HCT116 (cell line): ENCODE results near the gene BMERB1. TPM values are rescaled to one million over a fixed set of nuclear protein-coding genes. Genes with fewer than 3 reads are reported as not detected.

Experiments
- ATAC-seq: fragments of 200-7000 bp; cut with Tn5 transposase; 2 replicates; pipeline ENCODE4 v1.9.1; 2020; ENCODE audit warnings: mild to moderate bottlenecking, moderate library complexity
- BruUV-seq: library from RNA; stranded (reverse); fragments of 400-500 nt; replicated peaks from 2 replicates; lab custom pipeline; 2021; lab: Mats Ljungman, UMichigan
- CTCF ChIA-PET: fragments of 300-600 bp; sonication (Branson Sonifier 250); formaldehyde crosslinking; loops from one replicate; lab custom pipeline; 2021; ENCODE audit warnings: antibody characterized with exemption; lab: Charles Lee
- POLR2A ChIA-PET: fragments of 300-600, 350-600 bp; sonication (Branson Sonifier 250); formaldehyde crosslinking; loops from one replicate; lab custom pipeline; 2021; ENCODE audit warnings: antibody characterized with exemption; lab: Charles Lee
- RAD21 ChIA-PET, 2 experiments: fragments of 300-600 bp; sonication (Branson Sonifier 250); formaldehyde crosslinking; loops; one replicate each; lab custom pipeline; 2023; ENCODE audit warnings: low total read pairs in 2 of 2; ENCODE audit not compliant: uncharacterized antibody in 2 of 2, unreplicated experiment in 2 of 2, low non-redundant PET in 1 of 2; lab: Charles Lee
- DNase-seq: peaks from one replicate; pipeline ENCODE4 v3.0.0-alpha.2; 2010; ENCODE audit warnings: low read depth, low spot score
- H2AFZ ChIP-seq: fragments of 200-600 bp; shearing (Covaris generic), sonication (generic); 2 replicates; pipeline ENCODE4 v1.6.1; 2017; ENCODE audit warnings: low read depth, mixed run types, mixed read lengths, antibody characterized with exemption, low read length; ENCODE audit not compliant: poor library complexity, severe bottlenecking
- H3K27ac ChIP-seq: 2 replicates; pipeline ENCODE4 v1.5.1; 2012; ENCODE audit warnings: low read depth, low read length
- H3K27me3 ChIP-seq: fragments of 200-600 bp; sonication (generic); 2 replicates; pipeline ENCODE4 v1.6.1; 2016; ENCODE audit warnings: mixed run types, low read length, mixed read lengths; ENCODE audit not compliant: insufficient read depth
- H3K36me3 ChIP-seq, 2 experiments: fragments of 200-500 bp in 1 of 2; fragments of 200-600 bp in 1 of 2; sonication (Bioruptor generic) in 1 of 2; sonication (generic) in 1 of 2; 2 replicates each; pipeline versions ENCODE4 v1.5.1 to v1.6.1; 2014 to 2016; ENCODE audit warnings: low read length in 2 of 2, inconsistent platforms in 1 of 2, mixed read lengths in 1 of 2, mixed run types in 1 of 2; ENCODE audit not compliant: insufficient read depth in 2 of 2, control insufficient read depth in 1 of 2
- H3K4me1 ChIP-seq, 2 experiments: fragments of 200-600 bp in 1 of 2; sonication (generic) in 1 of 2; 2 replicates each; pipeline versions ENCODE4 v1.5.1 to v1.6.1; 2012 to 2017; ENCODE audit warnings: low read length in 2 of 2, inconsistent platforms in 1 of 2, mild to moderate bottlenecking in 1 of 2, mixed read lengths in 1 of 2, mixed run types in 1 of 2, moderate library complexity in 1 of 2; ENCODE audit not compliant: insufficient read depth in 2 of 2, control insufficient read depth in 1 of 2
- H3K4me2 ChIP-seq: fragments of 200-600 bp; sonication (generic); 2 replicates; pipeline ENCODE4 v1.6.1; 2017; ENCODE audit warnings: mixed run types, low read length, mixed read lengths
- H3K4me3 ChIP-seq, 2 experiments: fragments of 200-600 bp in 1 of 2; sonication (generic) in 1 of 2; replicated peaks in 1 of 2; 2 replicates each; pipeline ENCODE4 v1.5.1; 2011 to 2016; ENCODE audit warnings: low read length in 2 of 2, control low read depth in 1 of 2, low read depth in 1 of 2, mild to moderate bottlenecking in 1 of 2, mixed read lengths in 1 of 2, mixed run types in 1 of 2
- H3K79me2 ChIP-seq: fragments of 200-600 bp; sonication (generic); 2 replicates; pipeline ENCODE4 v1.6.1; 2017; ENCODE audit warnings: mild to moderate bottlenecking, mixed run types, low read length, moderate library complexity, mixed read lengths; ENCODE audit not compliant: insufficient read depth
- H3K9ac ChIP-seq: fragments of 200-600 bp; sonication (generic); 2 replicates; pipeline ENCODE4 v1.6.1; 2016; ENCODE audit warnings: low read length, mixed read lengths
- H3K9me2 ChIP-seq: fragments of 200-600 bp; sonication (generic), shearing (Covaris generic); 2 replicates; pipeline ENCODE4 v1.6.1; 2017; ENCODE audit warnings: mixed run types, mild to moderate bottlenecking, moderate library complexity; ENCODE audit not compliant: insufficient read depth
- H3K9me3 ChIP-seq, 2 experiments: fragments of 200-500 bp in 1 of 2; fragments of 200-600 bp in 1 of 2; sonication (Bioruptor generic) in 1 of 2; sonication (generic) in 1 of 2; 2 replicates each; pipeline ENCODE4 v1.6.1; 2014 to 2017; ENCODE audit warnings: low read length in 2 of 2, mixed read lengths in 2 of 2, inconsistent platforms in 1 of 2, low read depth in 1 of 2, mild to moderate bottlenecking in 1 of 2, mixed run types in 1 of 2, moderate library complexity in 1 of 2; ENCODE audit not compliant: control insufficient read depth in 1 of 2, insufficient read depth in 1 of 2
- H4K20me1 ChIP-seq: fragments of 200-600 bp; sonication (generic), shearing (Covaris generic); 2 replicates; pipeline ENCODE4 v1.6.1; 2017; ENCODE audit warnings: mixed run types, mild to moderate bottlenecking, moderate library complexity; ENCODE audit not compliant: insufficient read depth
- CBX3 ChIP-seq: IDR thresholded peaks from 2 replicates; pipeline ENCODE4 v1.6.1; 2012; ENCODE audit warnings: low read depth
- CEBPB ChIP-seq: IDR thresholded peaks from 2 replicates; pipeline ENCODE4 v1.6.1; 2012; ENCODE audit warnings: low read depth
- EGR1 ChIP-seq: IDR thresholded peaks from 2 replicates; pipeline ENCODE4 v1.6.1; 2012; ENCODE audit warnings: low read depth
- FOSL1 ChIP-seq: IDR thresholded peaks from 2 replicates; pipeline ENCODE4 v1.6.1; 2012; ENCODE audit warnings: low read depth
- JUND ChIP-seq: IDR thresholded peaks from 2 replicates; pipeline ENCODE4 v1.6.1; 2012
- POLR2AphosphoS5 ChIP-seq: IDR thresholded peaks from 2 replicates; pipeline ENCODE4 v1.6.1; 2011; ENCODE audit warnings: mild to moderate bottlenecking, low read depth, low read length, moderate library complexity
- SP1 ChIP-seq: IDR thresholded peaks from 2 replicates; pipeline ENCODE4 v1.6.1; 2012; ENCODE audit warnings: low read depth
- SRF ChIP-seq: IDR thresholded peaks from 2 replicates; pipeline ENCODE4 v1.6.1; 2012; ENCODE audit warnings: low read depth
- ZFX ChIP-seq: fragments of 450-650 bp; IDR thresholded peaks from 2 replicates; pipeline ENCODE4 v1.6.1; 2017
- intact Hi-C: fragments of 100-400 bp; cut with micrococcal nuclease; formaldehyde crosslinking; loops from 2 replicates; pipeline ENCODE4 v1.10.0; 2022
- total RNA-seq: library from RNA; stranded (reverse); gene quantifications from one replicate; pipeline ENCODE4 v1.2.1, GENCODE V29; 2021; ENCODE audit not compliant: unreplicated experiment
- TF ChIP-seq, protein P1 (sequence below): IDR thresholded peaks from 2 replicates; pipeline ENCODE4 v1.6.1; 2012; ENCODE audit warnings: low read depth
- TF ChIP-seq, protein P2 (sequence below): IDR thresholded peaks from 2 replicates; pipeline ENCODE4 v1.6.1; 2012

Gene BMERB1
- total RNA-seq, 1 experiment from 2014 or later: 43.6 TPM

DNA sequence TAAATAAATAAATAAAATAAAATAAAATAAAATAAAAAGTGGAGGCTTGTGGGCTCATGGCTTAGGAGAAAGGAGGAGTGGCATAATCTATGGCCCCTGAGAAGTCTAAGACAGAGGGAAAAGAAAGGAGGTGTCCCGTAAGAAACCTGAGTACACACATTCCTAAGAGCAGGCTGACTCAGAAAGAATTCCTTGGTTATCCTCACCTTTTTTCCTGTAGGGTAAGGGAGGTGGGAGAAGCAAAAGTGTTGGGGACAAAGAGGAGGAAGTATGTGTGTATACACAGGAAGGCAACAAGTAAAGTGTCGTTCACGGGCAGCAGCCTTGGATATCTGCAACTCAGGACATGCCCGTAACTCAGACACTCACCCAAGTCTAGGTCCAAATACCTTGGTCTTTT lies 179.3 kb downstream of the BMERB1 start:
- Histone ChIP-seq H2AFZ (no peak overlapping the region), H3K9ac (peak overlapping the region; percentile 61), H3K9me3 (no peaks in the 10 kb centered on the region)
- ATAC-seq (peak; percentile 88), DNase-seq (peak; percentile 61)
- POLR2A ChIA-PET: interaction anchor here (1.8 kb wide), 1 partner anchor 29 kb away, joined by 6 read pairs; the partner anchor contains the start of gene MARF1
- TF ChIP-seq FOSL1 (peak; percentile 64), EGR1 (no peak), CBX3 (peak; percentile 14; the same call in 1 of the 2 replicates), SRF (no peak), POLR2AphosphoS5 (peak; percentile 55; the same call in 1 of the 2 replicates), ZFX (no peak), SP1 (peak; percentile 64), JUND (peak; percentile 31; the same call in 1 of the 2 replicates), CEBPB (no peak)
- TF ChIP-seq, protein P1, sequence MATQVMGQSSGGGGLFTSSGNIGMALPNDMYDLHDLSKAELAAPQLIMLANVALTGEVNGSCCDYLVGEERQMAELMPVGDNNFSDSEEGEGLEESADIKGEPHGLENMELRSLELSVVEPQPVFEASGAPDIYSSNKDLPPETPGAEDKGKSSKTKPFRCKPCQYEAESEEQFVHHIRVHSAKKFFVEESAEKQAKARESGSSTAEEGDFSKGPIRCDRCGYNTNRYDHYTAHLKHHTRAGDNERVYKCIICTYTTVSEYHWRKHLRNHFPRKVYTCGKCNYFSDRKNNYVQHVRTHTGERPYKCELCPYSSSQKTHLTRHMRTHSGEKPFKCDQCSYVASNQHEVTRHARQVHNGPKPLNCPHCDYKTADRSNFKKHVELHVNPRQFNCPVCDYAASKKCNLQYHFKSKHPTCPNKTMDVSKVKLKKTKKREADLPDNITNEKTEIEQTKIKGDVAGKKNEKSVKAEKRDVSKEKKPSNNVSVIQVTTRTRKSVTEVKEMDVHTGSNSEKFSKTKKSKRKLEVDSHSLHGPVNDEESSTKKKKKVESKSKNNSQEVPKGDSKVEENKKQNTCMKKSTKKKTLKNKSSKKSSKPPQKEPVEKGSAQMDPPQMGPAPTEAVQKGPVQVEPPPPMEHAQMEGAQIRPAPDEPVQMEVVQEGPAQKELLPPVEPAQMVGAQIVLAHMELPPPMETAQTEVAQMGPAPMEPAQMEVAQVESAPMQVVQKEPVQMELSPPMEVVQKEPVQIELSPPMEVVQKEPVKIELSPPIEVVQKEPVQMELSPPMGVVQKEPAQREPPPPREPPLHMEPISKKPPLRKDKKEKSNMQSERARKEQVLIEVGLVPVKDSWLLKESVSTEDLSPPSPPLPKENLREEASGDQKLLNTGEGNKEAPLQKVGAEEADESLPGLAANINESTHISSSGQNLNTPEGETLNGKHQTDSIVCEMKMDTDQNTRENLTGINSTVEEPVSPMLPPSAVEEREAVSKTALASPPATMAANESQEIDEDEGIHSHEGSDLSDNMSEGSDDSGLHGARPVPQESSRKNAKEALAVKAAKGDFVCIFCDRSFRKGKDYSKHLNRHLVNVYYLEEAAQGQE: no peak
- TF ChIP-seq, protein P2, sequence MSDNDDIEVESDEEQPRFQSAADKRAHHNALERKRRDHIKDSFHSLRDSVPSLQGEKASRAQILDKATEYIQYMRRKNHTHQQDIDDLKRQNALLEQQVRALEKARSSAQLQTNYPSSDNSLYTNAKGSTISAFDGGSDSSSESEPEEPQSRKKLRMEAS: no peak
- TF ChIP-seq, all 23 proteins: peak for 5
- intact Hi-C loops: no loop called here
- Histone ChIP-seq H3K36me3 (peaks cover 17 to 29% of the 10 kb centered on the region in 2 experiments), H3K27me3 (no peaks in the 10 kb centered on the region), H3K9me2 (no peaks in the 10 kb centered on the region), H4K20me1 (no peaks in the 10 kb centered on the region), H3K4me2 (peak overlapping the region; percentile 77), H3K27ac (peak overlapping the region; percentile 80), H3K79me2 (no peaks in the 10 kb centered on the region), H3K4me3 (peak overlapping the region; percentile 28 to 49), H3K4me1 (peaks cover 14 to 37% of the 10 kb centered on the region in 2 experiments)
- ChIA-PET RAD21 (interaction anchor here in 1 of 2 experiments (0.8 kb wide), 1 partner anchor 92 kb away, joined by 3 read pairs; no protein-coding TSS in a partner anchor), CTCF (no interaction called here)
- BruUV-seq: TSS peak; percentile 82
